HEK293 (cell line): ENCODE results near the gene STX1B.

Source experiments
- BCL11B ChIP-seq: fragments of 450-650 bp; formaldehyde crosslinking; IDR thresholded peaks from 2 replicates; pipeline ENCODE4 v1.5.1; 2016; ENCODE audit warnings: low read depth, missing biosample characterization, missing genetic modification characterization
- EGR2 ChIP-seq: fragments of 450-650 bp; formaldehyde crosslinking; IDR thresholded peaks from 2 replicates; pipeline ENCODE4 v1.5.1; 2016; ENCODE audit warnings: low read depth, missing biosample characterization, missing genetic modification characterization
- GLIS1 ChIP-seq: fragments of 450-650 bp; formaldehyde crosslinking; IDR thresholded peaks from 2 replicates; pipeline ENCODE4 v1.5.1; 2016; ENCODE audit warnings: missing biosample characterization, missing genetic modification characterization
- IKZF3 ChIP-seq: fragments of 450-650 bp; IDR thresholded peaks from 2 replicates; pipeline ENCODE4 v1.5.0; 2018; ENCODE audit warnings: missing biosample characterization, mild to moderate bottlenecking, missing genetic modification characterization, moderate library complexity
- KLF1 ChIP-seq: fragments of 450-650 bp; formaldehyde crosslinking; IDR thresholded peaks from 2 replicates; pipeline ENCODE4 v1.5.1; 2016; ENCODE audit warnings: missing biosample characterization, missing genetic modification characterization
- PBX3 ChIP-seq: sonication (generic); formaldehyde crosslinking; IDR thresholded peaks from 2 replicates; pipeline ENCODE4 v1.8.1; 2022; ENCODE audit warnings: mild to moderate bottlenecking, moderate library complexity, missing genetic modification reagents
- PRDM1 ChIP-seq: fragments of 450-650 bp; formaldehyde crosslinking; IDR thresholded peaks from 2 replicates; pipeline ENCODE4; 2016; ENCODE audit warnings: missing biosample characterization, missing genetic modification characterization
- PRDM10 ChIP-seq: fragments of 450-650 bp; formaldehyde crosslinking; IDR thresholded peaks from 2 replicates; pipeline ENCODE4 v1.5.1; 2016; ENCODE audit warnings: missing biosample characterization, missing genetic modification characterization
- SP2 ChIP-seq: fragments of 450-650 bp; formaldehyde crosslinking; IDR thresholded peaks from 2 replicates; pipeline ENCODE4 v1.5.1; 2016; ENCODE audit warnings: missing biosample characterization, missing genetic modification characterization
- TRIM28 ChIP-seq: IDR thresholded peaks from 2 replicates; pipeline ENCODE4 v1.6.1; 2011; ENCODE audit warnings: low read length, control low read depth, borderline replicate concordance
- ZBTB10 ChIP-seq: fragments of 450-650 bp; formaldehyde crosslinking; IDR thresholded peaks from 2 replicates; pipeline ENCODE4 v1.5.1; 2016; ENCODE audit warnings: missing biosample characterization, missing genetic modification characterization
- ZBTB17 ChIP-seq: fragments of 450-650 bp; formaldehyde crosslinking; IDR thresholded peaks from 2 replicates; pipeline ENCODE4 v1.5.1; 2016; ENCODE audit warnings: missing biosample characterization, missing genetic modification characterization
- ZBTB20 ChIP-seq: fragments of 450-650 bp; formaldehyde crosslinking; IDR thresholded peaks from 2 replicates; pipeline ENCODE4 v1.5.1; 2016; ENCODE audit warnings: missing biosample characterization, missing genetic modification characterization
- ZBTB8A ChIP-seq: fragments of 450-650 bp; formaldehyde crosslinking; IDR thresholded peaks from 2 replicates; pipeline ENCODE4 v1.5.1; 2016; ENCODE audit warnings: missing biosample characterization, missing genetic modification characterization
- ZFP41 ChIP-seq: fragments of 450-650 bp; formaldehyde crosslinking; IDR thresholded peaks from 2 replicates; pipeline ENCODE4 v1.5.1; 2016; ENCODE audit warnings: missing biosample characterization, missing genetic modification characterization, borderline replicate concordance
- ZFP69B ChIP-seq: fragments of 450-650 bp; formaldehyde crosslinking; IDR thresholded peaks from 2 replicates; pipeline ENCODE4 v1.5.1; 2016; ENCODE audit warnings: missing biosample characterization, missing genetic modification characterization
- ZNF121 ChIP-seq: fragments of 450-650 bp; formaldehyde crosslinking; IDR thresholded peaks from 2 replicates; pipeline ENCODE4 v1.5.1; 2016; ENCODE audit warnings: missing biosample characterization, missing genetic modification characterization
- ZNF132 ChIP-seq: fragments of 450-650 bp; formaldehyde crosslinking; IDR thresholded peaks from 2 replicates; pipeline ENCODE4 v1.5.1; 2017; ENCODE audit warnings: missing biosample characterization, missing genetic modification characterization, borderline replicate concordance
- ZNF146 ChIP-seq: fragments of 450-650 bp; formaldehyde crosslinking; IDR thresholded peaks from 2 replicates; pipeline ENCODE4 v1.5.1; 2016; ENCODE audit warnings: missing biosample characterization, missing genetic modification characterization
- ZNF202 ChIP-seq: fragments of 450-650 bp; formaldehyde crosslinking; IDR thresholded peaks from 2 replicates; pipeline ENCODE4 v1.5.1; 2016; ENCODE audit warnings: missing biosample characterization, missing genetic modification characterization, borderline replicate concordance
- ZNF24 ChIP-seq: fragments of 450-650 bp; formaldehyde crosslinking; IDR thresholded peaks from 2 replicates; pipeline ENCODE4 v1.5.1; 2016; ENCODE audit warnings: missing biosample characterization, missing genetic modification characterization
- ZNF473 ChIP-seq: fragments of 450-650 bp; formaldehyde crosslinking; IDR thresholded peaks from 2 replicates; pipeline ENCODE4 v1.5.1; 2017; ENCODE audit warnings: missing biosample characterization, missing genetic modification characterization
- ZNF544 ChIP-seq: fragments of 450-650 bp; formaldehyde crosslinking; IDR thresholded peaks from 2 replicates; pipeline ENCODE4 v1.5.0; 2017; ENCODE audit warnings: missing biosample characterization, missing genetic modification characterization
- ZNF580 ChIP-seq: fragments of 450-650 bp; formaldehyde crosslinking; IDR thresholded peaks from 2 replicates; pipeline ENCODE4 v1.5.1; 2016; ENCODE audit warnings: missing biosample characterization, missing genetic modification characterization
- ZNF596 ChIP-seq: fragments of 450-650 bp; IDR thresholded peaks from 2 replicates; pipeline ENCODE4 v1.5.0; 2018; ENCODE audit warnings: missing biosample characterization, mild to moderate bottlenecking, missing genetic modification characterization, moderate library complexity
- ZNF654 ChIP-seq: fragments of 450-650 bp; formaldehyde crosslinking; IDR thresholded peaks from 2 replicates; pipeline ENCODE4 v1.5.1; 2016; ENCODE audit warnings: low read depth, missing biosample characterization, missing genetic modification characterization
- ZNF677 ChIP-seq: fragments of 450-650 bp; IDR thresholded peaks from 2 replicates; pipeline ENCODE4 v1.5.0; 2018; ENCODE audit warnings: missing biosample characterization, mild to moderate bottlenecking, missing genetic modification characterization, moderate library complexity
- ZNF747 ChIP-seq: fragments of 450-650 bp; formaldehyde crosslinking; IDR thresholded peaks from 2 replicates; pipeline ENCODE4 v1.5.1; 2016; ENCODE audit warnings: missing biosample characterization, missing genetic modification characterization
- ZNF76 ChIP-seq: fragments of 450-650 bp; formaldehyde crosslinking; IDR thresholded peaks from 2 replicates; pipeline ENCODE4; 2016; ENCODE audit warnings: low read depth, missing biosample characterization, missing genetic modification characterization, borderline replicate concordance
- ZNF843 ChIP-seq: fragments of 450-650 bp; formaldehyde crosslinking; IDR thresholded peaks from 2 replicates; pipeline ENCODE4 v1.5.1; 2016; ENCODE audit warnings: missing biosample characterization, missing genetic modification characterization
- ZXDB ChIP-seq: fragments of 450-650 bp; formaldehyde crosslinking; IDR thresholded peaks from 2 replicates; pipeline ENCODE4 v1.5.1; 2016; ENCODE audit warnings: missing biosample characterization, missing genetic modification characterization

STX1B gene

GRCh38 chr16:30956601-30957455, 53.6 kb downstream of the STX1B start (continued):
- TF ChIP-seq ZFP41 (no peak), ZBTB10 (tag by site-specific recombination) (no peak), ZNF677 (tag by site-specific recombination) (peak; percentile 46; the same call in 1 of the 2 replicates), ZBTB17 (0 out of 2 replicates have a peak, but pooled peaks have one; percentile 96), IKZF3 (tag by site-specific recombination) (peak; percentile 44), ZNF76 (tag by site-specific recombination) (no peak), EGR2 (tag by site-specific recombination) (peak; percentile 48; the same call in 1 of the 2 replicates), ZNF747 (tag by site-specific recombination) (no peak), PBX3 (CRISPR knock-in tag) (no peak), SP2 (tag by site-specific recombination) (no peak; the same call in 1 of the 2 replicates), ZNF24 (peak; percentile 42; the same call in 1 of the 2 replicates), ZFP69B (no peak), PRDM10 (tag by site-specific recombination) (0 out of 2 replicates have a peak, but pooled peaks have one; percentile 49), ZNF544 (tag by site-specific recombination) (no peak), GLIS1 (tag by site-specific recombination) (peak; percentile 25; the same call in 1 of the 2 replicates), KLF1 (tag by site-specific recombination) (peak; percentile 88), ZNF146 (tag by site-specific recombination) (0 out of 2 replicates have a peak, but pooled peaks have one; percentile 3), ZNF132 (tag by site-specific recombination) (no peak), ZBTB20 (tag by site-specific recombination) (peak; percentile 66), PRDM1 (tag by site-specific recombination) (no peak), ZNF473 (no peak), TRIM28 (0 out of 2 replicates have a peak, but pooled peaks have one; percentile 3), ZBTB8A (tag by site-specific recombination) (peak; percentile 67), ZNF202 (tag by site-specific recombination) (no peak), ZNF121 (tag by site-specific recombination) (0 out of 2 replicates have a peak, but pooled peaks have one; percentile 47), ZXDB (peak; percentile 23; the same call in 1 of the 2 replicates), ZNF596 (tag by site-specific recombination) (no peak; the same call in 1 of the 2 replicates), ZNF580 (peak; percentile 96), BCL11B (tag by site-specific recombination) (no peak), ZNF843 (0 out of 2 replicates have a peak, but pooled peaks have one; percentile 30), ZNF654 (tag by site-specific recombination) (peak; percentile 11; the same call in 1 of the 2 replicates)
